GM18873 (cell line): Measurements from ENCODE around the gene C1QTNF6.

Source experiments
- ATAC-seq: cut with Tn5 transposase; IDR thresholded peaks from one replicate; pipeline ENCODE4 v1.9.1; 2021; ENCODE audit warnings: mild to moderate bottlenecking, moderate library complexity, moderate number of reproducible peaks; ENCODE audit not compliant: unreplicated experiment, low FRiP score

Gene C1QTNF6

DNA sequence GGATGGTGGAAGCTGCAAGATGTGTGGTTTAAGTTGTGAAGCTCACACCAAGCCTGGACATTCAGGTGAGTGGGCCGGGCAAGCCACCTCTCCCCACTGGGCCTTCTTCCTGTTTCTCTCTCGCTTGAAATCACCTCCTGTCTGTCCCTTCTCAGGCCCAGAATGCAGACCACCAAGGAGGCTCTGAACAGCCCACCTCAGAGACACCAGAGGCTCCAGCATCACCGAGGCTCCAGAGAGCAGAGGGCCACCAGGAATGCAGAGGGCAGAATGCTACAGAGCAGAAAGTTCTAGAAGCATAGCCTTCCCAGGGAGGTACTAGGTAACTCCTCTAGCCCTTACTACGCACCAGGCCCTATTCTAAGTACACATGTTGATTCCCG lies 23.6 kb downstream of the C1QTNF6 start:
- no peak for ATAC-seq

DNA sequence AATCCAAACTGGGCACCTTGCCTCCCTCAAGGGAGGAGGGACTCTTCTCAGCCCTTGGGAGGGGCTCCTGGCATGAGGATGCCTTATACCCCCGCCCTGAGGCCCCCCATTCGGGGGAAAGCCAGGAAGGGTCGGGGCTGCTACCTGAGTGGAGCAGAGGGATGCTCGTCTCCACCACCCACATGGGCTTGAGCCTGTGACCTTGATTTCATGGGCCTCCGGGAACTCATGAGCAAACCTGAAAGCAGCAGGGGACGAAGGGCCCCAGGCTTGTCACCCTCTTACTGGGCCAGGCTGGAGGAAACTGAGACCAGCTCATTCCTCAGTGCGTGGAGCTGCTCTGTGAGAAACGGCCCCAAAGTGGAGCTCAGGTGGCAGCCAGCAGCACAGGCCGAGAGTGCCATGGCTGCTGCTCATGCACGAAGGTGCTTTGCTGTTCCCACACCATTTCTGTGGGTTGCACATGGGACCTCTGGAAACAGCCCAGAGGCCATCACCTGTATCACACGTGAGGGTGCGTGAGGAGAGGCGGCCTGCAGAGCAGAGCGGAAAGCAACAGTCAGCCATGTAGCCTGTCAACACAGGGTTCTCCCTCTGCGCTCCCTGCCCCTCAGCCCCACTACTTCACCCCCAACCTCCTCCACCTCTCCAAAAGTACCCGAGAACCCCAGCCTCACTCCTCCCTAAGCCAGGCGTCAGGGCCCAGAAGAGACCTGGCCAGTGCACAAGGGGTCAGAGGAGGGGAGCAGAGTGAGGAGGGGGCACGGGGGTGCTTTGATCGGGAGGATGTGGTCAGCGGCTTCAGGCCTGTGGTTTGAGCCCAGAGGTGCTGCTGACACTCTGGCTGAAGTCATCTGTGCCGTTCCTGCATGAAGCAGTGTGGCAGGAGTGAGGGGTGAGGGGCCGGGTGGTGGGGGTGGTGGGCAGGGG lies 24.2 kb downstream of the C1QTNF6 start:
- peak; percentile 31 for ATAC-seq

DNA sequence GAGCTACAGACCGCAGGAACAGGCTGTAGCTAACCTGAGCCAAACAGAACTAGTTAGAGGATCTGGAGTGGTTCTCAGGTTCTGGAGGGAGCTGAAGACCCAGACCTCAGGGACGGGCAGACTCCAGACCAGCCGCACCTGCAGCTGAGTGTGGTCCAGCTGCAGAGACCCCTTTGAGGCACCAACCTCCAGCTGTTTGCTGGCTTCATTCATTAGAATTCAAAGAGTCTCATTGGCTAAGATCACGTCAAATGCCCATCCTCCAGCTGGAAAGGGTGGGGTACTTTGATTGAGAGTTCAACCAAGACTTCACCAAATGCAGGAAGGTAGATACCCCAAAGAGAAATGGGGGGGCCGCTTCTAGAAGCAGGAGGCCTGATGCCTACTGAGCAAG lies 25.0 kb downstream of the C1QTNF6 start:
- no peak for ATAC-seq

DNA sequence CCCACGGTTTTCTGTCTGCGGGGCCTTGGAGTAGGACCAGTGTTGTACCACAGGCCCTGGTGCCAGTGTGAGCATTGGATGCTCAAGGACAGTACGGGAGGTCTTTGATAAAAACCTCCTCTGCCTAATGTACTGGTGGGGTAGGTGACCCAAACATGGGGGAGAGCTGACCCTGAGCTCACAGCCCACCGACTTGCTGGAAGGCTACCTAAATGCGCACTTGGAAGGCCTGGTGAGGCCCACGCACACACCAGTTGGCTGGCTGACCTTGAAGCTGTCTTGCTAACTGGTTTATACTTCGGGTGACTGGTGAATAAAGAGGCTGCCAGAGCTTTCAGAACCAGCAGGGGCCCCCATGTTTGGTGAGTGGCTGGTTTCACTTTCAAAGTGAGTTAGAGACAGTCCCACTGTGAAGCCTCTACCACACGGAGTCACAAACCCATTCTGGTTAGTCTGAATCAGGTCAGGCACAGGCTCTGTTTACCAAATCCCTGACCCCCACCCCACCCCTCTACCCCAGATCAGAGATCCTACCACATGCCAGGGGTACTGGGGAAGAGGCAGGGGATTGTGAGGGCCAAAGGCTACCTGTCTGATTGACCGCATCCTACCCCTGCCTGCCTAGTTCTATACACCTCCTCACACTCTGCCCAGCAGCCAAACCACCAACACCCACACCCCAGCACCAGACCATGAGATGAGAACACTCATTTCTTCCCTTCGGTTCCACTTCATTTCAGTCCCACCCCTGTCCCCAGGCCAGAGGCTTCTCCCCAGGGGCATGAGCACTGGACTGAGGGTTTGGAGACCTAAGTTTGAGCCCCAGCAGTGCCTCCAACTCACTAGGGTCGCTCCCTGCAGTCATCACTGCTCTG lies 25.6 kb downstream of the C1QTNF6 start:
- peak; percentile 40 for ATAC-seq

DNA sequence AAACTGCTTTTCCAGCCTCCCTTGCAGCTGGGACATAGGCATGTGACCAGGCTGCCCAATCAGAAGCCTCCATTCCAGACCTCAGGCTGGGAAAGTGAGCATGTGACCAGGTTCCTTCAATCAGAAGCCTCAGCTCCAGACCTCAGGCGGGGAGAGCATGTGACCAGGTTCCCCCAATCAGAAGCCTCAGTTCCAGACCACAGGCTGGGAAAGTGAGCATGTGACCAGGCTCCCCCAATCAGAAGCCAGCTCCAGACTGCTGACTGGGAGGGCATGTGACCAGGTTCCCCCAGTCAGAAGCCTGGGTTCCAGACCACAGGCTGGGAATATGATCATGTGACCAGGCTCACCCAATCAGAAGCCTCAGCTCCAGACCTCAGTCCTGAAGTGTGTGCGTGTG lies 26.6 kb downstream of the C1QTNF6 start:
- no peak for ATAC-seq

DNA sequence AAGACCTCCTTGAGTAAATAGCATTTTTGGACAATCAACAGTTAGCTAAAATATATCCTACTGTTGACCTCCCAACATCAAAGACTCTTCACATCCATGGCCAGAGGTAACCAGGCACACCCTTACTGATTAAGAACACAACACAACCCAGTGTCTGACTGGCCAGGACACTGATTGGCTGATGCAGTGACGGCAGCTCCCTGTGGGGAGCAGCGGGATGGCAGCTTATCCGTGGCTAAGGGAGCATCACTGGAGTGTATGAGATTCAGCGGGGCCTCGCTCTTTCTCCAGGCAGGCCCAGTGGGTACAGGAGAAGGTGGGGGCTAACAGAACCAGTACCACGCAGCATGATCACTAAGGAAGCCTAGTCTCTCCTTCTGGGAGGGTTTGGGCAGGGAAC lies 28.0 kb downstream of the C1QTNF6 start:
- ATAC-seq, result no peak

DNA sequence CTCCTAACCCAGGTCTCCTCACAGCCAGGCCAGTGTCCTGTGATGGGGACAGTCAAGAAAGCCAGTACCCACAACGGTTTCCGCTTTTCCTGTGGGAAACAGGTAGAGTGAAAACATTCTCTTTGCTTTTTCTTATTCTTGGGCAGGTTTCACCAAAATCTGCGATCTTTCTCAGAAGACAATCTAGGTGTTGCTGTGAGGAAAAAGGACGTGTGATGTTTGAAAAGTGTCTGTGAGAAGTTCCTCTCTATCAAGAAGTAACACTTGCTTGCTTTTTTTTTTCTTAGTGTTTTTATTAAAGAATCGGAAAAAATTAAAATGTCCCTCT lies 29.1 kb downstream of the C1QTNF6 start:
- no peak for ATAC-seq

DNA sequence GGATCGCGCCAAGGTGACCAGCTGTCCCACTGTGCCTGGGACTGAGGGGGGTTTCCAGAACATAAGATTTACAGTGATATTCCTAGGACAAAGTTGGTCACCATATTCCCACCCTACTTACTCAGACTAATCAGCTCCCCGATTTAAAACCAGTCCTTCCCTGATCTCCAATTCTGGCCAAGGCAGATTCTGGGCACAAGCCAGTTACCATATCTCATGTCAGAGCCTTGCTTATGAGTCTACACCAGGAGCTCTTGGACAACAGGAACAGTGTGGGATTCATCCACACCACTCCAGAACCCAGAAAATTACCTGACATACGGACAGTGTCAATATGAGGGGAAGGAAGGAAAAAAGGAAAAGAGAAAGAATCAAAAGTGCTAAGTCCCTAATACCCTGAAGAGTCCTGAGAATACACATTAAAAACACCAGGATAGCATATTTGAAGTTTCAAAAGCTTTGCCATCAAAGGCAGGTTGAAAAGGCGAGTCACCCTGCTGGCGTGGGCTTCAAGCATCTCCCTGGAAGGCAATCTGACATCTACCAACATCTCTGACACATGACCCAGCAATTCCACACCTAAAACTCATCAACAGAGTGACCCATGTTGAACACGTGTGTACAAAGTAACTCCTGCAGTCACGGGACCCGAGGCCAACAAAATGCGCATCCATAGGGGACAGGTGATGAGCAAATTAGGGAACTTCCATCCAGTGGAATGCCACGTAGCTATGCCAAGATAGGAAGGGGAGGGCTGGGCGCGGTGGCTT lies 30.3 kb downstream of the C1QTNF6 start:
- ATAC-seq, result no peak

DNA sequence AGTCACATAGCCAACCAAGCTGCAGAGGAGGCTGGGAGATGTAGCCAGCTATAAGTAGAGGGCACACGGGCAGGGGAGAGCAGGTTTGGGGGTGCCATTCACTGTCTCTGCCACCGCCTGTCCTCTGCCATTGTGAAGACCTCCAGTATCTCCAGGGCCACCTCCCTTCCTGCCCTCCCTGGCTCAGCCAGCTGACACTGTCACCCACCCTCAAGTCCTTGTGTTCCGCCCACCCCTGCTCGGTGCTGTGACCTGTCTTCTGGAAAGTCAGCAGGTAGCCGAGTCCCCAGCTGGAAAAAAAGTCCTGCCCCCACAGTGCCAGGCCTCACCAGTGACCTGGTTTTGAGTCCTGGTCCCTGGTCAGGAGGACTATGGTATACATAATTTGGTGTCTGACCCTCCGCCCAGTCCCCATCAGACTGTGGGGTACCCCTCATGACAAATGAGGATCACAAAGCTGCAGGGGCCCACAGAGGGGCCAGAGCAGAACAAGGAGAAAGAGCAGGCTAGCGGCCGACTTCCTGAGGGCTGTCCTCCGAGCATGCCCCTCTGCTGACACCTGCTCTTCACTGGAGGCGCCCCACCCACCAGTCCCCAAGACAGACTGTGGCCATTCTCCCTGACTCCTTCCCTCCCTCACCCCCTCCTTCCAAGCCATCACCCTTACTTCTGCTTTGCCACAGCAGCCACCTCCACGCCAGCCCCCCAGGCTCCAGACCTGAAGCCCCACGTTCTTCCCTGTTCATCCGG lies 31.2 kb downstream of the C1QTNF6 start:
- ATAC-seq, result no peak

DNA sequence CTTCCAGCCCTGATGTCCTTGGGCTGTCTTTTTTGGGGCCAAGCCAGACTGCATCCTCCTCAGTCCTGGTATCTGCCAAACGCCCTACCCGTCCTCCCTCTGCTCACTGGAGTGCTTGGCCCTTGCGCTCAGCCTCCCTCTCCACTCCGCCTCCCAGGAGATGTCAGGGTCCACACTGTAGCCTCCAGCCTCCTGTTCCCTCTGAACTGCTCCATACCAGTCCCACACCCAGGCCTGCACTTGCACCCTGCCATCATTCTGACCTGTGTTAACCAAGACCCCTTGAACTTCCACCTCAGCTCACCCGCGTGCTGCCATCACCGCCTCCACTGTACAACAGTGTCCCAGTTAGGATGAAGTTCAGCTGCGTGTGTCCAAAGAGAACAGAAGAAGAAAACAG lies 32.1 kb downstream of the C1QTNF6 start:
- no peak for ATAC-seq

DNA sequence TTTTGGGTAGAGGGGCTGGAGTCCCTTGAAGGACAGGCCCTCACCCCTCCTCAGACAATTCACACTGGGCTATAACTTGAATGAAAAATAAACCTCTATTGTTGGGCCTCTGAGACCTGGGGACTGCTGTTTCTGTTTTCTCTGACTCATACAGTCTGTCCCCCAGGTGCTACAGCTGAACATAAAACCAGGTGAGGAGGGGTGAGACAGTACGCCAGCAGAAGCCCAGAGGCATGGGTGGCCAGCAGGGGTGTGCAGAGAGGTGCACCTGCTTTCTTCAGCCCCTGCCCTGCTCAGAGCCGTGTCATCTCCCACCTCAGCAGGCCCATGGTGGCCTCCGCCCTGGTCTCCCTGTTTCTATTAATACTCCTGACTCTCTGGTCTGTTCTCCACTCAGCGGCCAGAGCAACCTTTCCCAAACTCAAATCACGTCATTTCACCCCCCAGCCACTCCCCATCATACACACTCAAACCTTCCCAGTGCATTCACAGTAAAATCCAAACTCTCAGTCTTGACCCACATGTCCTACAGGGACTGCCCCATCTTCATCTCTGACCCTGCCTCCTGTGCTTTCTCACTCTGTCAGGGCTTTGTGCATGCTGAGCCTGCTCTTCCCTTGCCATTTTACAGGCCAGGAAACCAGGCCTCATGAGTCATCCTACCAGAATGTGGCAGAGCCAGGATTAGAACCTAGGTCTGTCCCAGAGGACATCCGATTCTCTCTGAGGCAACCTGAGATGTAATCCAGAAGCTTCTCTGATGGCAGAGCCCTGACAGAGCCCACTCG lies 32.9 kb downstream of the C1QTNF6 start:
- no peak for ATAC-seq

DNA sequence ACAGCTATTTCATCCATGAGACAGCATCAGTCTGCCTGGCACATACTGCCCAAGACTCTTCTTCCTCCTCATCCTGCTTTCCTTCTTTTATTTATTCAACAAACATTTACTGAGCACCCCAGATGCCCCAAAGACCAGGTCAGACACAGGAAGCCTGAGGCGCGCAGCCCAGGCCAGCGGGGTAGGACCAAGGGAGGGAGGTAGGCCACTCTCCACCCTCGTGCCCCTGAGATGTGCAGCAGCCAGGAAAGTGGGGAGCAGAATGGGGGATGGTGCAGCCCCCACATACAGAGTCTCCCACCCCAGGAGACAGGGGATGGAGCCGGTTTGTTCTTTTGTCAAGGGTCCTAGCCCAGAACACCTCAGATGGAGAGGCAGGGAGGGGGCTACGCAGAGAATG lies 34.1 kb downstream of the C1QTNF6 start:
- no peak for ATAC-seq

DNA sequence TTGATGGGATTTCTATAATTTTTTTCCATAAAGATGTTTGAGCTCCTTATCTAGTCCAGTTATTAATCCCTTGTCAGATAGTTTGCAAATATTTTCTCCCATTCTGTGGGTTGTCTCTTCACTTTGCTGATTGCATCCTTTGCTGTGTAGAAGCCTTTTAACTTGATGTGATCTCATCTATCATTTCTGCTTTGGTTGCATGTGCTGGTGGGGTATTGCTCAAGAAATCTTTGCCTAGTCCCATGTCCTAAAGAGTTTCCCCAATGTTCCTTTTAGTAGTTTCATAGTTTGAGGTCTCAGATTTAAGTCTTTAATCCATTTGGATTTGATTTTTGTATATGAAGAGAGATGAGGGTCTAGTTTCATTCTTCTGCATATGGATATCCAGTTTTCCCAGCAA lies 36.6 kb downstream of the C1QTNF6 start:
- ATAC-seq, result no peak

DNA sequence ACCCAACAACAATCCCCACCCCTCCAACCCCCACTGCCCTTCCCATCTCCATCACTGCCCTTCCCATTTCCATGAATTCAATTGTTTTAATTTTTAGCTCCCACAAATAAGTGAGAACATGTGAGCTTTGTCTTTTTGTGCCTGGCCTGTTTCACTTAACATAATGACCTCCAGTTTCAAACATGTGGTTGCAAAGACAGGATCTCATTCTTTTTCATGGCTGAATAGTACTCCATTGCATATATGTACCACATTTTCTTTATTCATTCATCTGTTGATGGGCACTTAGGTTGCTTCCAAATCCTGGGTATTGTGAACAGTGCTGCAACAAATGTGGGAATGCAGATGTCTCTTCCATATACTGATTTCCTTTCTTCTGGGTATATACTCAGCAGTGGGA lies 37.3 kb downstream of the C1QTNF6 start:
- no peak for ATAC-seq

DNA sequence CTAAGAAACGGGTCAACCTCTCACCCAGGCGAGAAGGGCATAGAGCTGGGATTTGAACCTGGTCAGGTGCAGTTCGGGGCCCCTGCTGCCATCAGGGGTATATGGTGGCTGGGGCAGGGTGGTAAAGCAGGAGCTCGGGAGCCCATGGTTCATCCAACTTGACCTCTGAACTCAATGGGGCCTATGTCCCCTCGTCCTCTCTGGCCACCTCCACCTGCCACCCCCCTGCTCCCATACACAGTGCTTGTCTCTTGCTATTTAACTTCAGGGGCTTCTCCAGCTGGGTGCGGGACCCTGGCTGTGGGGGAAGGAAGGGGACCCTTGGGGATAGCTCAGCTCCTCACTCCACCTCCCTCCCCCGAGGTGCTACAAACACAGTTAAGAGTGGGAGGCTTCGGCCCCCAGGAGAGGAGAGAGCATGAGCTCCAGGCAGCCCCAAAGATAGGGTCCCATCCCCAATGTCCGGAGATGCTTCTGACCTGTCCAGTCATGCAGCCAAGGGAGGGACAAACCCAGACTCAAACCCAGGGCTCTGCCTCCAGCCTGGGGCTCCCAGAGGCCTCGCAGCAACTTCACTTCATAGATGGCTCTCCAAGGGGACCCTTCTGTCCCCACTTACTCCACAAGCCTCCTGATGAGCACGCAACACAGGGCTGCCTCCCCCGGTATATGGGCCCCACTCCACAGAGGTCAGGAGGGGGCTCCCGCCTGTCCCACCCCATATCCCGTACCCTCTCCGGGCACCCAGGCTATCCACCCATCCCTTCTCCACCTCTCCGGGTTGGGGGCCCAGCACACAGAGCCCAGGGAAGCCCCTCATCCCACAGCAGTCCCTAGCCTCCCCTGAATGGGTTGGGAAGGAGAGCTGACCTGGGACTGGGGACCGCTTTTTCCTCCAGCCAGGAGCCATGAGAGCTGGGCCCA lies 39.0 kb downstream of the C1QTNF6 start:
- ATAC-seq, result no peak

DNA sequence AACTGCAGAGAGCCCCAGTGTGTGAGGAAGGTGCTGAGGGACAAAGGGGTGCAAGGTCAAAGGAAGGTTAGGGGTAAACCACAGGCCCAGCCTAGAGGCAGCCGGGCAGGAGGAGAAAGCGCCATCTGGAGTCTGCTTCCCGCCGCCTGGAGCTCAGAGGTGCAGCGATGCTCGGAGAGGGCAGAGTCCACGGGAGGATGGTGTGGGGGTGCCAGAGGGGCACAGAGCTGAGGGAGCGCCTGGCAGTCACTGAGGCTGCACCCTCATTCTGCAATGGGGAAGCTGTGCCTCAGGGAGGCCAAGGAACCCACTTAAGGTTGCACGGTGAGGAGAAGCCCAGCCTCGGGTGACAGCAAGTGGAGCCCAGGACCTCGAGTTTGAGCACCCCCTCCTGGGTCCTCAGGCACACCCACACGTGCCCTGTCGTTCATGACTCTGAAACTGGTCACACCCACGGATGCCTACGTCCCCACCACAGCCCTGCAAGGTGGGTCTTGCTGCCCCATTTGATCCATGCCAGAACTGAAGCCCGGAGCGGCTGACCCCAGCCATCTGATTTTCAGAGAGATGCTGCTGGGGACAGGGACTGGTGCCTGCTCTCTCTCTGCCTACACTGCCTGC lies 39.9 kb downstream of the C1QTNF6 start:
- no peak for ATAC-seq

DNA sequence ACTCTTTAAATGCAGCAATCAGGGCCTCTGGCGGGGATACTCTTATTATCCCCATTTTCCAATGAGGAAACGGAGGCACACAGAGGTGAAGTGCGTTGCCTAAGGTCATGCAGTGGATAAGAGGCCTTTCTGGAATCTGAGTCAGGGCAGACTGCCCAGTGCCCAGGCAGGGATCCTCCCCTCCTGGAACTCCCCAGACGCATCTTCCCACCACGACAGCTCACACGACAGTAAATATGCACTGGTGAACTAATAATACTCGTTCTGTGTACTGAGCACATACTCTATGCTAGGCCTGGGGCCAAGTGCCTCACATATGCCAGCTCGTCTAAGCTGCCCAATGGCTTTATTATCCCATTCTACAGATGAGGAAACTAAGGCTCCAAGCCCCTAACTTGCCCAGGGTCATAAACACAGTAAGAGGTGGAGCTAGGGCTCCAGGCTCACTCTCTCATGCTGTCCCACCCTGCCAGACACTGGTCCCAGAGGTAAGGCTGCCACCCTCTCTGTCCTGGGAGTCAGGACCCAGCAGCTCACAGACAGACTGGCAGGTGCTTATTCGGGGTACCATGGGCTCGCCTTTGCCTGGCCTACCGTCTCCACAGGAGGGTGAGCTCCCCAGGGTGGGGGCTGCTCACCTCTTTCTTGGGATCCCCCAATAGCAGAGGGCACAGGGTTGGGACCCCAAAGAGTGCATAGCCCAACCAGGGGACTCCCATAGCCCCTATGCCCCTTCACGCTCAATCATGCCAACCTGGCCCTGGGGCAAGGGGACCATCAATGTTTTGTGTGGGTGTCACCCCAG lies 40.7 kb downstream of the C1QTNF6 start:
- no peak for ATAC-seq
